ENCODE measurements around the gene TBC1D17.

DNA sequence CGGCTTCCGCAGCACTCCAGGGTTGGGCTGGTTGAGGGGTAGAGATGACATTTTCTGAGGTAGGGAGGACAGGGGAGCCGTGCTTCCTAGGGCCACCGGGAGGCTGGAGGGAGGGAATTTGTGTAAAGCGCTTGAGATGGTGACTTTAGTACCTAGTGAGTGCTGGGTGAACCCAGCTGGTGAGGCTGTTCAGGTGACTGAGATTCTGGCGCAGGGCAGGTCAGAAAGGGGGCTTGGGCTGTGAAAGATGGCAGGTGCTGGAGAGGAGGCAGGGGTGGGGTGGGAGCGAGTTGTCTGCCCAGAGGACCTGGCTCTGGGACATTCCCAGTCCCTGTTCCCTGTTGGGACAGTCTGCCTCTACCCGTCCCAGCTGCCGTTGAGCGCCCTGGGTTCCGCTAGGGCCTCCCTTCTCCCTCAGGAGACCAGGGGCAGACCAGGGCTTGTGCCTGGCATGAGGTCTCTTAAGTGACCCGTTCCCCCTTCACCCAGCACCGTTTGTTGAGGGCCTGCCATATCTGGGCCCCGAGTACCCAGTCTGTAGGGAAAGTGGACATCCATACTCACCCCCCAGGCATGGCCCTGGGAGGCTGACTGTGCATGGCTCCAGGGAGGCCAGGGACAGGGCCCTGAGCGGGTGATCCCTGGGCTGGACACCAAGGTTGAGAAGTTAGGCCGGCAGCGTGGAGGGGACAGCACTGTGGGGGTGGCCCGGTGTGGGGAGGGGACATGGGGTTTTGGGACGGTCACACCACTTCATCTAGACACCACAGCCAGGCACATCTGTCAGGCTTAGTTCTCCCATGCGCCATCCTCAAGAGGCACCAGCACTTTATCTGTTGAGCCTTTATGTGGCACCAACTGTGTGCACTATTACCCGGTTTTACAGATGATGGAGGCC, 21.6 kb upstream of the TBC1D17 start:
- no peak for TF ChIP-seq TARDBP (CRISPR knock-in tag; IDR thresholded peaks at IDR 0.05)
- TF ChIP-seq RBM22 (optimal IDR thresholded peaks at IDR 0.05; ENCODE audit: low read length) = no peak
- TF ChIP-seq, protein P1, sequence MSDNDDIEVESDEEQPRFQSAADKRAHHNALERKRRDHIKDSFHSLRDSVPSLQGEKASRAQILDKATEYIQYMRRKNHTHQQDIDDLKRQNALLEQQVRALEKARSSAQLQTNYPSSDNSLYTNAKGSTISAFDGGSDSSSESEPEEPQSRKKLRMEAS (IDR thresholded peaks at IDR 0.05) = no peak
- TF ChIP-seq ATF7 (IDR thresholded peaks at IDR 0.05) = no peak
- no peak for TF ChIP-seq ATF7 (CRISPR knock-in tag; IDR thresholded peaks at IDR 0.05)
- TF ChIP-seq ZNF160 (CRISPR knock-in tag; IDR thresholded peaks at IDR 0.05) = no peak
- no peak for TF ChIP-seq YY1 (IDR thresholded peaks at IDR 0.05; ENCODE audit: insufficient read depth, insufficient replicate concordance, low read depth, low read length)
- TF ChIP-seq RFX1 (IDR thresholded peaks at IDR 0.05) = no peak
- TF ChIP-seq, protein P2, sequence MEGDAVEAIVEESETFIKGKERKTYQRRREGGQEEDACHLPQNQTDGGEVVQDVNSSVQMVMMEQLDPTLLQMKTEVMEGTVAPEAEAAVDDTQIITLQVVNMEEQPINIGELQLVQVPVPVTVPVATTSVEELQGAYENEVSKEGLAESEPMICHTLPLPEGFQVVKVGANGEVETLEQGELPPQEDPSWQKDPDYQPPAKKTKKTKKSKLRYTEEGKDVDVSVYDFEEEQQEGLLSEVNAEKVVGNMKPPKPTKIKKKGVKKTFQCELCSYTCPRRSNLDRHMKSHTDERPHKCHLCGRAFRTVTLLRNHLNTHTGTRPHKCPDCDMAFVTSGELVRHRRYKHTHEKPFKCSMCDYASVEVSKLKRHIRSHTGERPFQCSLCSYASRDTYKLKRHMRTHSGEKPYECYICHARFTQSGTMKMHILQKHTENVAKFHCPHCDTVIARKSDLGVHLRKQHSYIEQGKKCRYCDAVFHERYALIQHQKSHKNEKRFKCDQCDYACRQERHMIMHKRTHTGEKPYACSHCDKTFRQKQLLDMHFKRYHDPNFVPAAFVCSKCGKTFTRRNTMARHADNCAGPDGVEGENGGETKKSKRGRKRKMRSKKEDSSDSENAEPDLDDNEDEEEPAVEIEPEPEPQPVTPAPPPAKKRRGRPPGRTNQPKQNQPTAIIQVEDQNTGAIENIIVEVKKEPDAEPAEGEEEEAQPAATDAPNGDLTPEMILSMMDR (CRISPR knock-in tag; IDR thresholded peaks at IDR 0.05) = no peak
- TF ChIP-seq ZNF180 (CRISPR knock-in tag; IDR thresholded peaks at IDR 0.05; ENCODE audit: borderline replicate concordance, low read depth) = no peak
- TF ChIP-seq GATA4 (IDR thresholded peaks at IDR 0.05; ENCODE audit: borderline replicate concordance, low read depth) = no peak
- no peak for TF ChIP-seq FOXA1 (IDR thresholded peaks at IDR 0.05)
- no peak for TF ChIP-seq FOXA1 (CRISPR knock-in tag; IDR thresholded peaks at IDR 0.05)
- TF ChIP-seq EZH2 (conservative IDR thresholded peaks at IDR 0.05; ENCODE audit: low read depth, low read length) = no peak
- TF ChIP-seq CBX1 (IDR thresholded peaks at IDR 0.05; ENCODE audit: low read depth) = no peak
- TF ChIP-seq POLR2A (IDR thresholded peaks at IDR 0.05; ENCODE audit: insufficient read depth in 1 of 2, low read depth in 2 of 2, low read length in 2 of 2) = 0 out of 4 replicates have a peak, but pooled peaks of 1 of the 2 experiments have one; percentile 30
